ENCODE data around the gene GXYLT1. TPM values are rescaled to one million over a fixed set of nuclear protein-coding genes. Genes with fewer than 3 reads are reported as not detected.
A peak's percentile ranks its signal among the peaks of the same experiment; 100 is the strongest.
"Not testable (repeated sequence)": the region's sequence is repeated elsewhere in the genome, so short reads cannot be mapped to it uniquely, and the experiment has no call there.

GXYLT1 gene
- total RNA-seq, 8 experiments from 2014 or later = 4.0 to 11.8 (median 5.8) TPM

DNA sequence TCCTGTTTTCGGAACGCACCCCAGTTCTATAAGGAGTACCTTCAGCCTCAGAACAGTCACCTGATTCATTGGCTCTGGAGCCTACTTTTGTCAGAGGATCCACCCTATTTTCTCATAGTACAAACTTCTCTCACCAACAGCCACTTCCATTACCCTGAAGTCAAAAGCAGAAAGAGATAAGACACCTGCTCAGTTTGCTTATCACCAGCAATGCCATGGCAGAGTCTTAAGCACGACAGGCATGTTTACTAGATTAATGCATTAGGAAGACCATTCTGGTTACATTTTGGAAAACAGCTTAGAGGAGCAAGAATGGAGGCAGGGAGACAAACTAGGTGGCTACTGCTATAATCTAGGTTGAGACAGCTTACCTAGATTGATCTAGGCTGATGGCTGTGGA lies 67.7 kb downstream of the GXYLT1 start:
- 80 to 100% (median 90%) methylated on average over 2 to 3 of the region's 3 CpGs; no CpG with 5 or more reads in 5 of the 10 experiments for WGBS, 10 experiments
- Histone ChIP-seq H3K4me1 (replicated peaks in 1 of 2) (no peaks in the 10 kb centered on the region), H3K27ac (no peak overlapping the region), H3K4me3 (no peak overlapping the region)
- in situ Hi-C loops (cut with MboI; ENCODE audit: low pct_unique_long_range_greater_than_20kb in 2 of 9, low sequenced_read_pairs in 9 of 9, unreplicated experiment in 9 of 9) = no loop called here
- no peak for ATAC-seq (replicated peaks in 6 of 8)

DNA sequence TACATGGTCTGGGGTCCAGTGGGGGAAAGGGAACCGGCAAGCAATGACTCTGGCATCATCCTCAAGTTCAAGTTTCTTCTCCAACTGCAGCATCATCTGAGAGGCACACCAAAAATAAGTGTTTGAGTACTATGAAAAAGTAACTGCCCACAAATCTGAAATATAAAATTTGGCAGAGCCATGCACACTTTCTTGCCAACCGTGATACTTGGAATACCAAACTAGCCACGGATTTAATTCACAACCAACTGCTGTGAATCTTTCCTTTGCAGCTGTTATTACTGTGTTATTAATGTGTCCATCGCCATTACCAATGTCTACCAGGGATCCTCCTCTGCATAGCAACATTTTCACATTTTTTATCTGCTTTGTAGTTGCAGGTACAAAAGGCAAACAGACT lies 74.6 kb downstream of the GXYLT1 start:
- Histone ChIP-seq H3K4me3 (no peak overlapping the region), H3K27ac (no peak overlapping the region), H3K4me1 (replicated peaks in 1 of 2) (no peaks in the 10 kb centered on the region)
- ATAC-seq (replicated peaks in 6 of 8) = no peak
- WGBS, 10 experiments = 30 to 100% (median 83%) methylated on average over 1 to 4 of the region's 4 CpGs
- in situ Hi-C loops (cut with MboI; ENCODE audit: low pct_unique_long_range_greater_than_20kb in 2 of 9, low sequenced_read_pairs in 9 of 9, unreplicated experiment in 9 of 9) = no loop called here

GRCh38 chr12:42059127-42059526 lies 85.5 kb downstream of the GXYLT1 start:
- no peak for ATAC-seq (replicated peaks in 6 of 8)
- Histone ChIP-seq H3K27ac (no peak overlapping the region), H3K4me3 (no peak overlapping the region), H3K4me1 (replicated peaks in 1 of 2) (peaks cover 0 to 1% of the 10 kb centered on the region in 2 donors)
- in situ Hi-C loops (cut with MboI; ENCODE audit: low pct_unique_long_range_greater_than_20kb in 2 of 9, low sequenced_read_pairs in 9 of 9, unreplicated experiment in 9 of 9) = no loop called here

GRCh38 chr12:42056130-42056529 lies 88.5 kb downstream of the GXYLT1 start:
- no peak for ATAC-seq (replicated peaks in 6 of 8)
- WGBS, 10 experiments = 57 to 100% (median 92%) methylated on average over 1 to 3 of the region's 3 CpGs; no CpG with 5 or more reads in 3 of the 10 experiments
- Histone ChIP-seq H3K27ac (no peak overlapping the region), H3K4me3 (no peak overlapping the region), H3K4me1 (replicated peaks in 1 of 2) (peaks cover 0 to 15% of the 10 kb centered on the region in 2 donors)
- in situ Hi-C loops (cut with MboI; ENCODE audit: low pct_unique_long_range_greater_than_20kb in 2 of 9, low sequenced_read_pairs in 9 of 9, unreplicated experiment in 9 of 9) = no loop called here

DNA sequence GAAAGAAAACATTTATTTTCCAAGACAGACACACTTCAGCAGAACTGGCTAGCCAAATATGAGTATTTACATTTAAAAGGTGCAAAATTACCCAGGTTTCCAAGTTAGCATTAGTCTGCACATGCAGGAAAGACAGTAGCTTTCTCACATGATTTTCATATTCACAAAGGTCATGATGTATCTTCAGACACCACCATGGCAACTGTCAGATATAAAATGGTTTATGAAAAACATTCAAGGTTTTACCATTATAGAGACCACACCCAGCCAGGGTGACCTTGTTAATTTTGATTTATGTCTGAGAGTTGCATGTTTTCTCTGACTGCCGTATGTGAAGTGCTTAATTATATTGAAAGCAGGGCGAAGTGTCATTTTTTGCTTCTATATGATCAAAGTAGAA lies 91.2 kb downstream of the GXYLT1 start:
- no peak overlapping the region for H3K4me3 ChIP-seq
- WGBS, 10 experiments = 0 to 80% (median 52%) methylated on average over 1 to 2 of the region's 2 CpGs; no CpG with 5 or more reads in 2 of the 10 experiments
- peak in 3 of 8 experiments; percentile 17 to 71 (median 70) for ATAC-seq (replicated peaks in 6 of 8)
- in situ Hi-C loops (cut with MboI; ENCODE audit: low pct_unique_long_range_greater_than_20kb in 2 of 9, low sequenced_read_pairs in 9 of 9, unreplicated experiment in 9 of 9) = no loop called here
- H3K27ac ChIP-seq = no peak overlapping the region
- H3K4me1 ChIP-seq (replicated peaks in 1 of 2) = peaks cover 0 to 15% of the 10 kb centered on the region in 2 donors

- not testable (repeated sequence) for H3K27ac ChIP-seq; H3K4me3 ChIP-seq; ATAC-seq (replicated peaks in 6 of 8)
- WGBS, 10 experiments = 33 to 98% methylated on average over 1 to 7 of the region's 8 CpGs; no CpG with 5 or more reads in 8 of the 10 experiments
- peaks cover 0 to 12% of the 10 kb centered on the region in 2 donors for H3K4me1 ChIP-seq (replicated peaks in 1 of 2)
- in situ Hi-C loops (cut with MboI; ENCODE audit: low pct_unique_long_range_greater_than_20kb in 2 of 9, low sequenced_read_pairs in 9 of 9, unreplicated experiment in 9 of 9) = loop anchor here in 1 of 9 experiments (25.0 kb wide), 1 partner anchor 762 kb away; no protein-coding TSS in a partner anchor
Measured at GRCh38 chr12:42048980-42049379, 95.7 kb downstream of the GXYLT1 start.

GRCh38 chr12:42039577-42039976 lies 105.1 kb downstream of the GXYLT1 start:
- Histone ChIP-seq H3K27ac (no peak overlapping the region), H3K4me1 (replicated peaks in 1 of 2) (no peaks in the 10 kb centered on the region), H3K4me3 (no peak overlapping the region)
- in situ Hi-C loops (cut with MboI; ENCODE audit: low pct_unique_long_range_greater_than_20kb in 2 of 9, low sequenced_read_pairs in 9 of 9, unreplicated experiment in 9 of 9) = loop anchor here in 1 of 9 experiments (25.0 kb wide), 1 partner anchor 752 kb away; no protein-coding TSS in a partner anchor
- peak in 2 of 8 experiments; percentile 53 to 60 for ATAC-seq (replicated peaks in 6 of 8)

- H3K4me3 ChIP-seq = no peak overlapping the region
- 0 to 85% (median 73%) methylated on average over 1 to 5 of the region's 5 CpGs; no CpG with 5 or more reads in 3 of the 10 experiments for WGBS, 10 experiments
- peak in 2 of 8 experiments; percentile 99 for ATAC-seq (replicated peaks in 6 of 8)
- H3K27ac ChIP-seq = no peak overlapping the region
- no peaks in the 10 kb centered on the region for H3K4me1 ChIP-seq (replicated peaks in 1 of 2)
- in situ Hi-C loops (cut with MboI; ENCODE audit: low pct_unique_long_range_greater_than_20kb in 2 of 9, low sequenced_read_pairs in 9 of 9, unreplicated experiment in 9 of 9) = loop anchor here in 1 of 9 experiments (25.0 kb wide), 1 partner anchor 752 kb away; no protein-coding TSS in a partner anchor
Measured at GRCh38 chr12:42039176-42039575, 105.5 kb downstream of the GXYLT1 start.

- WGBS, 10 experiments = 36 to 100% (median 83%) methylated on average over 1 to 4 of the region's 4 CpGs
- in situ Hi-C loops (cut with MboI; ENCODE audit: low pct_unique_long_range_greater_than_20kb in 2 of 9, low sequenced_read_pairs in 9 of 9, unreplicated experiment in 9 of 9) = loop anchor here in 1 of 9 experiments (25.0 kb wide), 1 partner anchor 745 kb away; no protein-coding TSS in a partner anchor
Measured at GRCh38 chr12:42031847-42032564, 112.7 kb downstream of the GXYLT1 start.

More at GRCh38 chr12:42031847-42032564, 112.7 kb downstream of the GXYLT1 start:
- ATAC-seq (replicated peaks in 6 of 8) = no peak
- Histone ChIP-seq H3K27ac (no peak overlapping the region), H3K4me1 (replicated peaks in 1 of 2) (no peaks in the 10 kb centered on the region), H3K4me3 (no peak overlapping the region)

Other genes starting within 250 kb of the GXYLT1 start
- 10 to 100 TPM; 14.9 to 34.0 (median 29.4) TPM for gene YAF2, start 93.4 kb upstream of the GXYLT1 start, total RNA-seq
- 10 to 100 TPM; 34.1 to 70.0 (median 44.1) TPM for gene ZCRB1, start 181.2 kb upstream of the GXYLT1 start, total RNA-seq
- 10 to 100 TPM; 42.8 to 99.0 (median 66.7) TPM for gene PPHLN1, start 181.3 kb upstream of the GXYLT1 start, total RNA-seq